Thyroid gland (tissue), 4 donors: ENCODE measurements around the gene ARMH1.

ENCODE experiments used
- CTCF ChIP-seq, 6 experiments: fragments of 200-600 bp in 3 of 6; fragments of 450-650 bp in 3 of 6; sonication (generic) in 3 of 6; IDR thresholded peaks; one replicate each; pipeline ENCODE4 v1.5.1; 2016 to 2019; ENCODE audit warnings: antibody characterized with exemption in 6 of 6, mild to moderate bottlenecking in 2 of 6, inconsistent platforms in 1 of 6, moderate library complexity in 1 of 6
- POLR2A ChIP-seq, 2 donors: fragments of 450-650 bp; IDR thresholded peaks; one replicate each; pipeline ENCODE4 v1.6.1; 2017; ENCODE audit warnings: antibody characterized with exemption in 2 of 2, mild to moderate bottlenecking in 2 of 2, moderate library complexity in 1 of 2

GRCh38 chr1:44724296-44724954, 49.9 kb downstream of the ARMH1 start:
- TF ChIP-seq POLR2A (IDR thresholded peaks at IDR 0.05), result no peak
- no peak for TF ChIP-seq CTCF (IDR thresholded peaks at IDR 0.05)
